ENCODE results near the gene RFX2. TPM values are rescaled to one million over a fixed set of nuclear protein-coding genes. Genes with fewer than 3 reads are reported as not detected.

RFX2 gene
- total RNA-seq, 2 donors from 2014 or later, result 6.6 to 11.0 TPM

DNA sequence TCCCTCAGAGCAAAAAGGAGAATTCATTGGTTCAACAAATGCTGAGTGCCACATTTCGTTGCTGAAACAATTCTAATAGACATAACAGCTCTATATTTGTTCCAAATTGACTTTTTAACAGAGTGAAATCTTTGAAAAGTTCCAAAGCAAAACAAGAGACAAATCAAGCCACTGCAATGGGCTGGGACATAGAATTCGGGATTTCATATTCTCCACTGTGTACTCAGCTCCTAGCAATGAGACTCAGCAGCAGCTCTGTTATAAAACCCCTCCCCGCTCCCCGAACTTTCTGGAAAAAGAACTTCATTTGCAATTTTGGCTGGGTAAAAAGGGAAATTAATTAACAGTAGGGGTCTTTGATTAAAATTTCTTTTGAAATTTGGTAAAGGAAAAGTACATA, 11.3 kb downstream of the RFX2 start:
- no peaks in the 10 kb centered on the region for H3K27me3 ChIP-seq (ENCODE audit: control insufficient read depth, insufficient read depth, low read length, poor library complexity, severe bottlenecking)
- Mint-ChIP-seq H3K4me1 (no peaks in the 10 kb centered on the region), H3K27ac (no peak overlapping the region), H3K27me3 (ENCODE audit: insufficient read depth) (peaks cover 6% of the 10 kb centered on the region), H3K9me3 (no peaks in the 10 kb centered on the region), H3K36me3 (ENCODE audit: low read depth) (no peaks in the 10 kb centered on the region), H3K4me3 (no peak overlapping the region)
- no peak for TF ChIP-seq CTCF (conservative IDR thresholded peaks at IDR 0.05)
- H3K9me3 ChIP-seq (ENCODE audit: control insufficient read depth, low read length), result no peaks in the 10 kb centered on the region
- H3K9ac ChIP-seq (ENCODE audit: extremely low read depth, low read length, poor library complexity, severe bottlenecking), result no peak overlapping the region
- no peaks in the 10 kb centered on the region for H3K4me1 ChIP-seq (ENCODE audit: control insufficient read depth, insufficient read depth, low read length)
- 90 to 94% methylated on average over 3 to 4 of the region's 4 CpGs for whole genome bisulfite sequencing, 2 experiments (ENCODE audit: insufficient coverage in 1 of 2, insufficient read length in 1 of 2)
- DNase-seq, result no peak
- no peaks in the 10 kb centered on the region for H3K36me3 ChIP-seq (ENCODE audit: control insufficient read depth, insufficient read depth, low read length)
- no peak overlapping the region for H3K4me3 ChIP-seq (ENCODE audit: low read length)
- no peak overlapping the region for H3K27ac ChIP-seq (ENCODE audit: low read depth, low read length)

DNA sequence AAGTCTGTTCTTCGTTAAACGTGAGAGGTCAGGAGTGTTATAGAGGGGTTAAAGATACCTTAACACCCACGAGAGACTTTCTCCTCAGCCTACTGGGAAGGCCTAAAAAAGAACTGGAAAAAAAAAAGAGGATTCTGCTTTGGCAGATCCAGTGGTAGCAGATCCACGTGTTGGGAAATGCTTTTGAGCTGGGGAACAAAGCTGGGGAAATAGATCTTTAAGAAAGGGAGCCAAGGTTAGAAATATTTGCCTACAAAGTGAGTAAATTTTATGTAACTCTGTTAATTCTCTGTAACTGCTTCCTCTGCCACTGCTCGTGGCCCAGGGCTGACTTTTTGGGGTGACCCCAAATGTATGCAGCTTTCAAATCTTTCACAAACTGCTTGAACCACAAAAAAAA, 11.7 kb downstream of the RFX2 start:
- H3K36me3 Mint-ChIP-seq (ENCODE audit: low read depth), result no peaks in the 10 kb centered on the region
- Histone ChIP-seq H3K27ac (ENCODE audit: low read depth, low read length) (no peak overlapping the region), H3K4me3 (ENCODE audit: low read length) (no peak overlapping the region), H3K9me3 (ENCODE audit: control insufficient read depth, low read length) (no peaks in the 10 kb centered on the region), H3K36me3 (ENCODE audit: control insufficient read depth, insufficient read depth, low read length) (no peaks in the 10 kb centered on the region), H3K9ac (ENCODE audit: extremely low read depth, low read length, poor library complexity, severe bottlenecking) (no peak overlapping the region), H3K4me1 (ENCODE audit: control insufficient read depth, insufficient read depth, low read length) (no peaks in the 10 kb centered on the region), H3K27me3 (ENCODE audit: control insufficient read depth, insufficient read depth, low read length, poor library complexity, severe bottlenecking) (peaks cover 4% of the 10 kb centered on the region)
- WGBS, 2 experiments (ENCODE audit: insufficient coverage in 1 of 2, insufficient read length in 1 of 2), result 20 to 89% methylated on average over 1 to 5 of the region's 5 CpGs
- peaks cover 11% of the 10 kb centered on the region for H3K27me3 Mint-ChIP-seq (ENCODE audit: insufficient read depth)
- no peak overlapping the region for H3K4me3 Mint-ChIP-seq
- H3K27ac Mint-ChIP-seq, result no peak overlapping the region
- TF ChIP-seq CTCF (conservative IDR thresholded peaks at IDR 0.05), result no peak
- no peak for DNase-seq
- H3K4me1 Mint-ChIP-seq, result no peaks in the 10 kb centered on the region
- no peaks in the 10 kb centered on the region for H3K9me3 Mint-ChIP-seq

DNA sequence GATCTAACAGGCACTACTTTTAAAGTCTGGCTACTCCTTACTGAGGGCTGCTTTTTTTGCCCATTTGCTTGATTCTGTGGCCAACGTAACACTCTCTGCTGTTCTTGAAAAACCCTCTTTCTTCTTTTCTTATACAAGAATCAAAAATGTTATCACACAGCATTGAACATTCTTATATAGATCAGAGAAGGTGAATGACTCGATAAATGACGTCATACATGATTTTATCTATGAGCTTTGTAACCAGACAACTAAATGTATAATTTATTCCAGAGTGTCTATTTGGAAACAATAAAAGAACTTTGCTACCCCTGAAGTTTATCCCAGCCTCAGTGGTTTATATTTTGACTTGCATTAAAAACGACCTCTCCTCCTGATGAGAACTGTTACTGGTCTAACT, 12.4 kb downstream of the RFX2 start:
- Mint-ChIP-seq H3K9me3 (no peaks in the 10 kb centered on the region), H3K27ac (no peak overlapping the region), H3K36me3 (ENCODE audit: low read depth) (no peaks in the 10 kb centered on the region), H3K4me1 (no peaks in the 10 kb centered on the region), H3K4me3 (no peak overlapping the region), H3K27me3 (ENCODE audit: insufficient read depth) (peaks cover 16% of the 10 kb centered on the region)
- no peaks in the 10 kb centered on the region for H3K9me3 ChIP-seq (ENCODE audit: control insufficient read depth, low read length)
- 88 to 100% methylated on average over 2 to 4 of the region's 4 CpGs for WGBS, 2 experiments (ENCODE audit: insufficient coverage in 1 of 2, insufficient read length in 1 of 2)
- DNase-seq, result no peak
- no peak overlapping the region for H3K9ac ChIP-seq (ENCODE audit: extremely low read depth, low read length, poor library complexity, severe bottlenecking)
- H3K4me1 ChIP-seq (ENCODE audit: control insufficient read depth, insufficient read depth, low read length), result no peaks in the 10 kb centered on the region
- TF ChIP-seq CTCF (conservative IDR thresholded peaks at IDR 0.05), result no peak
- H3K27me3 ChIP-seq (ENCODE audit: control insufficient read depth, insufficient read depth, low read length, poor library complexity, severe bottlenecking), result peaks cover 8% of the 10 kb centered on the region
- H3K27ac ChIP-seq (ENCODE audit: low read depth, low read length), result no peak overlapping the region
- H3K4me3 ChIP-seq (ENCODE audit: low read length), result no peak overlapping the region
- no peaks in the 10 kb centered on the region for H3K36me3 ChIP-seq (ENCODE audit: control insufficient read depth, insufficient read depth, low read length)

Measured in endodermal cell (in vitro differentiated cells).